Effector memory CD4-positive, alpha-beta T cell (primary cell): Measurements from ENCODE around the gene NOXRED1.
"Not testable (repeated sequence)": the region's sequence is repeated elsewhere in the genome, so short reads cannot be mapped to it uniquely, and the experiment has no call there.

Experiments
- DNase-seq, 3 donors: peaks; one replicate each; pipeline ENCODE4 v3.0.0-alpha.2; 2020
- H3K27ac ChIP-seq: 2 replicates; pipeline ENCODE4 v1.7.0; 2013; ENCODE audit warnings: mild to moderate bottlenecking, low read length, moderate library complexity; ENCODE audit not compliant: insufficient read depth, poor library complexity, severe bottlenecking
- H3K27me3 ChIP-seq: replicated peaks from 2 replicates; pipeline ENCODE4 v1.7.0; 2013; ENCODE audit warnings: mild to moderate bottlenecking, low read length; ENCODE audit not compliant: insufficient read depth, control insufficient read depth, poor library complexity, severe bottlenecking
- H3K36me3 ChIP-seq: 2 replicates; pipeline ENCODE4 v1.7.0; 2013; ENCODE audit warnings: mild to moderate bottlenecking, low read length, moderate library complexity; ENCODE audit not compliant: control insufficient read depth, insufficient read depth
- H3K4me1 ChIP-seq: 2 replicates; pipeline ENCODE4 v1.7.0; 2013; ENCODE audit warnings: low read length, mild to moderate bottlenecking; ENCODE audit not compliant: control insufficient read depth, insufficient read depth, poor library complexity, severe bottlenecking
- H3K4me3 ChIP-seq: 2 replicates; pipeline ENCODE4 v1.7.0; 2013; ENCODE audit warnings: low read length, low read depth, mild to moderate bottlenecking; ENCODE audit not compliant: insufficient read depth, poor library complexity, severe bottlenecking
- H3K9me3 ChIP-seq: 2 replicates; pipeline ENCODE4 v1.7.0; 2013; ENCODE audit warnings: mild to moderate bottlenecking, low read length, moderate library complexity; ENCODE audit not compliant: control insufficient read depth

NOXRED1 gene

GRCh38 chr14:77415403-77416030, 7.8 kb downstream of the NOXRED1 start:
- not testable (repeated sequence) for H3K9me3 ChIP-seq, H3K27ac ChIP-seq, H3K4me1 ChIP-seq, H3K36me3 ChIP-seq, H3K4me3 ChIP-seq, H3K27me3 ChIP-seq, DNase-seq

GRCh38 chr14:77409131-77409533, 14.2 kb downstream of the NOXRED1 start:
- Histone ChIP-seq H3K36me3 (no peaks in the 10 kb centered on the region), H3K27me3 (no peaks in the 10 kb centered on the region), H3K4me3 (no peak overlapping the region), H3K27ac (no peak overlapping the region), H3K4me1 (no peaks in the 10 kb centered on the region), H3K9me3 (no peaks in the 10 kb centered on the region)
- no peak for DNase-seq

- H3K4me3 ChIP-seq = no peak overlapping the region
- no peak overlapping the region for H3K27ac ChIP-seq
- no peaks in the 10 kb centered on the region for H3K4me1 ChIP-seq
- H3K27me3 ChIP-seq = no peaks in the 10 kb centered on the region
- DNase-seq = no peak
- no peaks in the 10 kb centered on the region for H3K36me3 ChIP-seq
- H3K9me3 ChIP-seq = no peaks in the 10 kb centered on the region
Observed at GRCh38 chr14:77407158-77407557, 16.2 kb downstream of the NOXRED1 start.

GRCh38 chr14:77406718-77407117, 16.6 kb downstream of the NOXRED1 start:
- no peaks in the 10 kb centered on the region for H3K36me3 ChIP-seq
- DNase-seq = no peak
- H3K4me1 ChIP-seq = no peaks in the 10 kb centered on the region
- H3K9me3 ChIP-seq = no peaks in the 10 kb centered on the region
- no peak overlapping the region for H3K27ac ChIP-seq
- H3K4me3 ChIP-seq = no peak overlapping the region
- H3K27me3 ChIP-seq = no peaks in the 10 kb centered on the region

GRCh38 chr14:77406086-77406485, 17.2 kb downstream of the NOXRED1 start:
- H3K36me3 ChIP-seq = no peaks in the 10 kb centered on the region
- H3K4me3 ChIP-seq = no peak overlapping the region
- H3K9me3 ChIP-seq = no peaks in the 10 kb centered on the region
- H3K27ac ChIP-seq = no peak overlapping the region
- H3K27me3 ChIP-seq = no peaks in the 10 kb centered on the region
- no peak for DNase-seq
- no peaks in the 10 kb centered on the region for H3K4me1 ChIP-seq

- no peaks in the 10 kb centered on the region for H3K27me3 ChIP-seq
- H3K4me3 ChIP-seq = no peak overlapping the region
- H3K27ac ChIP-seq = no peak overlapping the region
- no peaks in the 10 kb centered on the region for H3K9me3 ChIP-seq
- no peaks in the 10 kb centered on the region for H3K36me3 ChIP-seq
- H3K4me1 ChIP-seq = no peaks in the 10 kb centered on the region
- DNase-seq = no peak
Observed at GRCh38 chr14:77403768-77404167, 19.6 kb downstream of the NOXRED1 start.

- DNase-seq = no peak
- Histone ChIP-seq H3K27ac (no peak overlapping the region), H3K36me3 (no peaks in the 10 kb centered on the region), H3K27me3 (no peaks in the 10 kb centered on the region), H3K4me1 (no peaks in the 10 kb centered on the region), H3K9me3 (no peaks in the 10 kb centered on the region), H3K4me3 (no peak overlapping the region)
Observed at GRCh38 chr14:77400216-77400615, 23.1 kb downstream of the NOXRED1 start.

GRCh38 chr14:77390188-77390587, 33.1 kb downstream of the NOXRED1 start:
- DNase-seq = no peak
- no peak overlapping the region for H3K27ac ChIP-seq
- H3K4me1 ChIP-seq = no peaks in the 10 kb centered on the region
- no peaks in the 10 kb centered on the region for H3K36me3 ChIP-seq
- no peaks in the 10 kb centered on the region for H3K9me3 ChIP-seq
- H3K4me3 ChIP-seq = no peak overlapping the region
- H3K27me3 ChIP-seq = no peaks in the 10 kb centered on the region

- DNase-seq = no peak
Observed at GRCh38 chr14:77378701-77379100, 44.6 kb downstream of the NOXRED1 start.

GRCh38 chr14:77377502-77377844, 45.9 kb downstream of the NOXRED1 start:
- peak overlapping the region; percentile 86 for H3K27ac ChIP-seq
- H3K27me3 ChIP-seq = no peaks in the 10 kb centered on the region
- DNase-seq = peak in 1 of 3 donors; percentile 2
- no peaks in the 10 kb centered on the region for H3K36me3 ChIP-seq
- peaks cover 10% of the 10 kb centered on the region for H3K4me1 ChIP-seq
- H3K9me3 ChIP-seq = no peaks in the 10 kb centered on the region
- peak overlapping the region; percentile 94 for H3K4me3 ChIP-seq

More at GRCh38 chr14:77378701-77379100, 44.6 kb downstream of the NOXRED1 start:
- Histone ChIP-seq H3K27me3 (no peaks in the 10 kb centered on the region), H3K27ac (no peak overlapping the region), H3K9me3 (no peaks in the 10 kb centered on the region), H3K4me3 (no peak overlapping the region), H3K4me1 (peaks cover 10% of the 10 kb centered on the region), H3K36me3 (no peaks in the 10 kb centered on the region)
